NCI-H1436 treated with DMSO at 0.1 percent for 48 hours (cell line): ENCODE results near the gene TTLL3.
"Not testable (repeated sequence)": the region's sequence is repeated elsewhere in the genome, so short reads cannot be mapped to it uniquely, and the experiment has no call there.

Experiments used
- DNase-seq: peaks from one replicate; lab custom pipeline; 2025; lab: John Stamatoyannopoulos, UW

TTLL3 gene

DNA sequence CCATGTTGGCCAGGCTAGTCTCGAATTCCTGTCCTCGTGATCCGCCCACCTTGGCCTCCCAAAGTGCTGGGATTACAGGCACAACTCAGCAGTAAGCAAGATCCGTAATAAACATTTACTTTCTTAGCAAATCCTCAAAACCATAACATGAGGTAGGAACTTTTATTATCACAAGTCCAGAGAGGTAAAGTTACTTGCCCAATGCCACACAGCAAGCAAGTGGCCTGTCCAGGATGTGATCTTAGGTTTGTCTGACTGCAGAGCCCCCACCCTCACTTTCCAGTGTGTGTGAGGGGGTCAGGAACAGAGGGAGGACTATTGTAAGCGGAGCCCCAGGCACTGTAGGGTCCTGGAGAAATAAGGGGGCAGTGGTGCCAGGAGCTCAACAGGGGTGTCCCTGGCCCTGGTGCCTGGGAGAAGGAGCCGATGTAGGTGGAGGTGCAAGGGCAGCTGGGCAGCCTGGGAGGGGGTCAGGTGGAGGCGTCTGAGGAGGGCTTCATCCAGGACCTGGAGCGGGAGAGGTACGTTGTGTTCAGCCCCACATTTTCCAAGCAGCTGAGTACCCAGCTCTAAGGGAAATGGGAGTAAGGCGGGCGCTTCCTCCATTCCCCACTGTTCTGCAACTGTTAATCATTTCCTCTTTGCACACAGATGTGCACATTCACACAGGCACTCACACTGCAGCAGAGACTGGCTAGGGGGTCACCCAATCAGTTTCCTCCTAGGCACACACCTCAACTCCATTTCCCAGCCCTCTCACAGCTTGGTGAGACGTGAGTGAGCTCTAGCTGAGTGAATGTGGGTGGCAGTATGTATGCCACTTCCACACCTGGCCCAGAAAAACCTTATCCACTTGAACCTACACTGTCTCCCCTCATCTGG, 27.9 kb downstream of the TTLL3 start:
- DNase-seq = no peak

- DNase-seq = no peak
These were observed 28.8 kb downstream of the TTLL3 start for GRCh38 chr3:9838856-9839255.

GRCh38 chr3:9841015-9841414, 31.0 kb downstream of the TTLL3 start:
- no peak for DNase-seq

DNA sequence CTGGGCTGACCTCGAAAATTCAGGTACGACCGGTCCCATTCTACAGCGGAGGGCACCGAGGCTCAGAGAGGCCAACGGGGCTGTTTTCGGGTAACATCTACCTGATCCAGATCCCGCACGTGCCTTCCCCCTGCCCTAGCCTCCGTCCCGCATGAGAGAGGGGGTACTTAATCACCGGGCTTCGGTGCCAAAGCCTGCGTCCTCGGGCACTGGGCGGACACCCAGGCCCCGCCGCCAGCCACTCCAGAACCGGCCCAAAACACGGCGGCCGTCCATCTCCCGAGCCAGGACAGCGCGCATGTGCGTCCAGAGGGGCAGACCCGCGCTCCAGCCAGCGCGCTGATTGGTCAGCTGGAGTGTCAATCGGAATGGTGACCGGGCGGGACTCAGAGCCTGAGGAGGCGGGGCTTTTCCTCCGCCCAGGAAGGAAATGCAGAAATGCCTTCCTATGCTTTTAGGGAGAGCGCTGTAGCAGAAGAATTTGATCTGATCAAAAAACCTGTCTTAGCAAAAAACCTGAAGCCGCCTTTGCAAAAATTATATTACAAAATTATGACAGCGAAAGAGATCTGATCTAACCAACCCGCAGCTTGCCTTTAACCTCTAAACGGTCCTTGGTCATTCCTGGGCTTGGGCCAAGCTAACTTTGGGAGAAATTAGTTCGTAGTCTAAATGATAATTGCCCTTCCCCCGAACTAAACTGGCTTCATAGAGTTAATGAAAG, 33.8 kb downstream of the TTLL3 start, which contains the start of gene RPUSD3:
Gene RPUSD3 (minus strand): TSS at position 294 of the 724 bp plus-strand sequence. CDS start 18 bp downstream, at position 276.
- peak; percentile 3 for DNase-seq

- no peak for DNase-seq
These were observed 36.2 kb downstream of the TTLL3 start for GRCh38 chr3:9846231-9846630.

GRCh38 chr3:9846931-9847488, 36.9 kb downstream of the TTLL3 start:
- DNase-seq = no peak

DNA sequence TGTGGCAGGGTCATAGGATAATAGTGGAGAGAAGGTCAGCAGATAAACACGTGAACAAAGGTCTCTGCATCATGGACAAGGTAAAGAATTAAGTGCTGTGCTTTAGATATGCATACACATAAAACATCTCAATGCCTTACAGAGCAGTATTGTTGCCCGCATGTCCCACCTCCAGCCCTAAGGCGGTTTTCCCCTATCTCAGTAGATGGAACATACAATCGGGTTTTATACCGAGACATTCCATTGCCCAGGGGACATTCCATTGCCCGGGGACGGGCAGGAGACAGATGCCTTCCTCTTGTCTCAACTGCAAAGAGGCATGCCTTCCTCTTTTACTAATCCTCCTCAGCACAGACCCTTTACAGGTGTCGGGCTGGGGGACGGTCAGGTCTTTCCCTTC, 37.8 kb downstream of the TTLL3 start:
- DNase-seq = not testable (repeated sequence)

DNA sequence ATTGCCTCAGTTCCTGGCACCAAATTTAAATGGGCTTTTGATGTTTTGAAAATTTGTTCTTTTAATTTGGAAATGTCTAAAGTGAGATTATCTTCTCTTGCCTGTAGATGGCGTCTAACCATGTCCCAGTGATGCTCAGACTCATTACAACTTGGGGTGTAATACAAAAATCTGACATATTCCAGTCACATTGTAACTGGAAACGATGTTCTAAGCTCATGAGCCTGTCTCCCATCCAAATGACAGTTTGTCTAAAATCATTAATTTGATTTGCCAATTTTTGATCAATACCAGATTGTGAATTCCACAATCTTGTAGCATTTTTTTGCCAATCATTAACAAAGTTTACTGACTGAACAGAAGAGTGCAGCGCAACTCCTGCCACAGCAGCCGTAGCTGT, 38.8 kb downstream of the TTLL3 start:
- not testable (repeated sequence) for DNase-seq

- DNase-seq = not testable (repeated sequence)
These were observed 41.3 kb downstream of the TTLL3 start for GRCh38 chr3:9851383-9851782.

- DNase-seq = not testable (repeated sequence)
These were observed 41.9 kb downstream of the TTLL3 start for GRCh38 chr3:9851926-9852325.

- DNase-seq = no peak
These were observed 42.5 kb downstream of the TTLL3 start for GRCh38 chr3:9852528-9852927.

GRCh38 chr3:9854291-9854940, 44.4 kb downstream of the TTLL3 start:
- not testable (repeated sequence) for DNase-seq

- DNase-seq = no peak
These were observed 45.5 kb downstream of the TTLL3 start for GRCh38 chr3:9855594-9855993.

DNA sequence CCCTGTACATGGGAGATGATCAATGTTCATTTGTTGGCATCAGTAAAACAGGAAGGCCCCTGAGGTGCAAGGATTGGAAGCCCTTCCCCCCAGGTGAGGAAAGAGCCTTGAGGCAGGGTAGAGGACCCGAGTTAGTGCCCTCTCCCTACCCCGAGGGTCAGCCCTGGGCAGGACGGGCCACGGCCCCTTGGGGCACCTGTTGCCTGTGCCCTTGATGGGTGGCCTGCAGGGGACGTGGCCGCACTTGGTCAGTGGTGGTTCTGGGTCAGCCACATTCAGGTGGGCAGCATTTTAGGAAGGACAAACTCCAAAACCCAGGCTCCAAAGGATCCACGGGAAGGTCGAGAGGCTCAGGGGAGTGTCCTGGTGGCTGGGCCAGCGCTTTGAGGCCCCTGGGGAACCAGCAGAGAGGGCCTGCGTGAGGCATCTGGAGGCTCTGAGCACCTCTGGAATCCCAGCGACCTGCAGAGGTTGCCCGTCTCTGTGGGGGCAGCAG, 49.5 kb downstream of the TTLL3 start:
- no peak for DNase-seq

DNA sequence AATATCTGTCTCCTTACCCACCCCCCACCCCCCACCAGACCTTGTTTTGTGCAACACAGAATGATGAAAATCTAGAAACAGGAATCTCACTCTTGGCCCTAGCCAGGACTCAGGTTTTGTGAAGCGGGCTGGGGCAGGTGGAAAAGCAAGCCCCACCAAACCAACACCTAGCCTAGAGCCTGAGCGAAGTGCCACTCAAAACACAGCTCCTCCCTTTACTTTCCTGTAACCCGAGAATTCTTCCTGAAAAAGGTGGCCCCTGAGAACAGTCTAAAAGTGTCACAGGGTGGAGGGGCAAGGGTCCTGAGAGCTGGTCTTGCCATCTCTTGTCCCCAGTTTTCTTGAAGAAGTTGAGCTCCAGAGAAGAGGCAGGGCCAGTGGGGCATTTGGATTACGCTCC, 51.1 kb downstream of the TTLL3 start:
- DNase-seq = no peak

DNA sequence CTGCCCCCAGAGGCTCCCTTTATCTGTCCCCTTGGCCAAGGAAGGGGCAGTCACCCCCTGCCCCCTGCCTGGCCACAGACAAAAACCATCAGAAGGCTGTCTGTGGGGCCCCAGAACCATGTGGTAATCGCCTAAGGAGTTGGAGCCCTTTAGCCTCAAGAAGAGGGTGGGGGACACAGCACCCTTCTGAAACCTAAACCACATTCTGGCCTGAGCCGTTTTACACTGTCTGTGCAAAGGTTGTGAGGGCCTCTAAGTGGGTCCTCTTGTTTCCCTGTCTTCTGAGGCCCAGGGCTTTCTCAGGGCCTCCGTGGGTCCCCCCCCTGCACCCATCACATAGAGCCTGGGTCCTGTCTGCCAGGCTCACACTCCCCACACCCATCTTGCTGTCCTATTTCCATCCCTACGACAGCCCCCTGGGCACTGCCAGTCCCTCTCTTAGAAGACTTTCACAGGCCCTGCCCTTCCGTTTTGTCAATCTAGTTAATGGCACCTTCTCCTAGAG, 51.6 kb downstream of the TTLL3 start:
- no peak for DNase-seq

GRCh38 chr3:9862391-9863057, 52.5 kb downstream of the TTLL3 start:
- DNase-seq = no peak

DNA sequence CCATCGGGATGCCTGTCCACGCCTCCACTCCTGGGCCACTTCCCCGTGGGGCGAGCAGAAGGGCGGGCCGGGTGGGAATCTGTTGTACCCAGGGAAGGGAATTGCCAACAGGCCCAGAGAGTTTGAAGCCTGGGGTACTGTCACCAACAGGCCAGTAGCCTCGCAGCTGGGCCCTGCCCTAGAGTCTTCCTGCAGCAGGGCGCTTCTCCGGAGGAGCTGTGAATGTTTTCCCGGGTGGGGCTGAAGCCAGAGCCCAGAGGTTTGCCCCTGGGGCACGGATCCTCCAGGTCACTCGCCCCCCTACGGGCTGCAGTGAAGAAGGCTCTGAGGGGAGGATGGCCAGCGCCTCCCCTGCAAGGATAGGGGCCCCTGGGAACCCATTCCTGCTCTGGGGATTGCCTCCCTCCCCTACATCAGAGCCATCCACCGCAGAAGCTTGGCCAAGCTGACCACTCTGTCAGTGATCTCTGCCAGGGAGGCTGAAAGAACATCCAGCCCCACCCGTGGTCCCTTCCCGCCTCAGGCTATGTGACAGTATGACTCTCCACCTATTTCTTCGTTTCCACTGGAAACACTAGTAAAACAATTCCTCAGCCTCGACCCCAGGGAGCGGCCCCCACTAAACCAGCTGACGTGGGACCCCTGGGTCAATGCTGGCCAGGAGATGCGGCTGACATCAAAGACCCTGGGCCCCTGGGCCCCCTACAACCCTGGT, 53.2 kb downstream of the TTLL3 start:
- DNase-seq = no peak

- no peak for DNase-seq
These were observed 54.3 kb downstream of the TTLL3 start for GRCh38 chr3:9864200-9864927.

GRCh38 chr3:9865125-9865637, 55.1 kb downstream of the TTLL3 start:
- not testable (repeated sequence) for DNase-seq
